HG02623 (cell line): ENCODE measurements around the gene GALNT15.

Experiments used
- ATAC-seq: cut with Tn5 transposase; IDR thresholded peaks from one replicate; pipeline ENCODE4 v1.9.1; 2021; ENCODE audit warnings: moderate library complexity; ENCODE audit not compliant: unreplicated experiment

The GALNT15 gene

GRCh38 chr3:16221990-16222389 lies 47.5 kb downstream of the GALNT15 start:
- no peak for ATAC-seq

GRCh38 chr3:16222547-16222946 lies 48.1 kb downstream of the GALNT15 start:
- ATAC-seq = no peak

GRCh38 chr3:16224325-16224724 lies 49.8 kb downstream of the GALNT15 start:
- no peak for ATAC-seq

- ATAC-seq = no peak
Measured at GRCh38 chr3:16227566-16227965, 53.1 kb downstream of the GALNT15 start.

- no peak for ATAC-seq
Measured at GRCh38 chr3:16229681-16230080, 55.2 kb downstream of the GALNT15 start.

GRCh38 chr3:16231983-16232382 lies 57.5 kb downstream of the GALNT15 start:
- no peak for ATAC-seq

- ATAC-seq = no peak
Measured at GRCh38 chr3:16233806-16234205, 59.3 kb downstream of the GALNT15 start.

- no peak for ATAC-seq
Measured at GRCh38 chr3:16234281-16234680, 59.8 kb downstream of the GALNT15 start.

GRCh38 chr3:16236030-16236639 lies 61.7 kb downstream of the GALNT15 start:
- ATAC-seq = no peak

- ATAC-seq = no peak
Measured at GRCh38 chr3:16236856-16237393, 62.4 kb downstream of the GALNT15 start.

- ATAC-seq = no peak
Measured at GRCh38 chr3:16239086-16239770, 64.7 kb downstream of the GALNT15 start.

- no peak for ATAC-seq
Measured at GRCh38 chr3:16239780-16240179, 65.3 kb downstream of the GALNT15 start.

- ATAC-seq = no peak
Measured at GRCh38 chr3:16240229-16241023, 65.9 kb downstream of the GALNT15 start.

- ATAC-seq = no peak
Measured at GRCh38 chr3:16241225-16241624, 66.7 kb downstream of the GALNT15 start.

GRCh38 chr3:16242177-16242576 lies 67.7 kb downstream of the GALNT15 start:
- no peak for ATAC-seq

- no peak for ATAC-seq
Measured at GRCh38 chr3:16243706-16244490, 69.4 kb downstream of the GALNT15 start.

GRCh38 chr3:16245609-16246008 lies 71.1 kb downstream of the GALNT15 start:
- no peak for ATAC-seq

- ATAC-seq = peak; percentile 73
Measured at GRCh38 chr3:16247282-16248061, 73.0 kb downstream of the GALNT15 start.

GRCh38 chr3:16248556-16248955 lies 74.1 kb downstream of the GALNT15 start:
- ATAC-seq = no peak

GRCh38 chr3:16249336-16249735 lies 74.9 kb downstream of the GALNT15 start:
- ATAC-seq = no peak
